Measurements from ENCODE around the gene CEND1.

DNA sequence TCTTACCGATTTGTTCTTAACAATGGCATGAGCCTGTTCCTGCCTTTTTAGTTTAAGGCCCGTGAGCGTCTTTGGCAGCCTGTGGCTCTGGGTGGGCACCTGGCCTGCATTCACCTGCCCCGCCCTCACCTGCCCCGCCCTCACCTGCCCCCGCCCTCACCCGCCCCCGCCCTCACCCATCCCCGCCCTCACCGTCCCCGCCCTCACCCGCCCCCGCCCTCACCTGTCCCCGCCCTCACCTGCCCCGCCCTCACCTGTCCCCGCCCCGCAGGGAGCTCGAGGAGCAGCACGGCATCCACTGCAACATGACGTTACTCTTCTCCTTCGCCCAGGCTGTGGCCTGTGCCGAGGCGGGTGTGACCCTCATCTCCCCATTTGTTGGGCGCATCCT, 26.8 kb downstream of the CEND1 start:
- TF ChIP-seq, protein P1, sequence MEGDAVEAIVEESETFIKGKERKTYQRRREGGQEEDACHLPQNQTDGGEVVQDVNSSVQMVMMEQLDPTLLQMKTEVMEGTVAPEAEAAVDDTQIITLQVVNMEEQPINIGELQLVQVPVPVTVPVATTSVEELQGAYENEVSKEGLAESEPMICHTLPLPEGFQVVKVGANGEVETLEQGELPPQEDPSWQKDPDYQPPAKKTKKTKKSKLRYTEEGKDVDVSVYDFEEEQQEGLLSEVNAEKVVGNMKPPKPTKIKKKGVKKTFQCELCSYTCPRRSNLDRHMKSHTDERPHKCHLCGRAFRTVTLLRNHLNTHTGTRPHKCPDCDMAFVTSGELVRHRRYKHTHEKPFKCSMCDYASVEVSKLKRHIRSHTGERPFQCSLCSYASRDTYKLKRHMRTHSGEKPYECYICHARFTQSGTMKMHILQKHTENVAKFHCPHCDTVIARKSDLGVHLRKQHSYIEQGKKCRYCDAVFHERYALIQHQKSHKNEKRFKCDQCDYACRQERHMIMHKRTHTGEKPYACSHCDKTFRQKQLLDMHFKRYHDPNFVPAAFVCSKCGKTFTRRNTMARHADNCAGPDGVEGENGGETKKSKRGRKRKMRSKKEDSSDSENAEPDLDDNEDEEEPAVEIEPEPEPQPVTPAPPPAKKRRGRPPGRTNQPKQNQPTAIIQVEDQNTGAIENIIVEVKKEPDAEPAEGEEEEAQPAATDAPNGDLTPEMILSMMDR (IDR thresholded peaks at IDR 0.05) = no peak
- no peak for TF ChIP-seq POLR2A (IDR thresholded peaks at IDR 0.05)

All from testis (tissue), 2 donors.